HG03460 (cell line): ENCODE data around the gene SAFB.
A peak's percentile ranks its signal among the peaks of the same experiment; 100 is the strongest.
"Not testable (repeated sequence)": the region's sequence is repeated elsewhere in the genome, so short reads cannot be mapped to it uniquely, and the experiment has no call there.

Source experiments
- ATAC-seq: cut with Tn5 transposase; IDR thresholded peaks from one replicate; pipeline ENCODE4 v1.9.1; 2021; ENCODE audit not compliant: unreplicated experiment

SAFB gene

DNA sequence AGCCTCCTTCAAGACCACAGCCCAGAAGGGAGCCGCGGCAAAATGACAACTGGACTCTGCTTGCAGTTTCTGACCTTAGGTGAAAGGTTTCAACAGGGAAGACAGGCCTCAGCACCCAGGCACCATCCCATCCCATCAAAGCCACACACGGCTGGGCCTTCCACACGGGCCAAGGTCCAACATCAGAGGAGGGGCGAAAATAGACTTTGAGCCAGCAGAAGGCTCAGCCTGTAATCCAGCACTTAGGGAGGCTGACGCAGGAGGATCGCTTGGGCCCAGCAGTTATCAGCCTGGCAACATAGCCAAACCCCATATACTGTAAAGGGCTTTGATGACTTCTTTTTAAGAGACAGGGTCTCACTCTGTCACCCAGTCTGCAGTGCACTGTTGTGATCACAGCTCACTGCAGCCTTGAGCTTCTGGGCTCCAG is 28.3 kb upstream of the SAFB start:
- no peak for ATAC-seq

DNA sequence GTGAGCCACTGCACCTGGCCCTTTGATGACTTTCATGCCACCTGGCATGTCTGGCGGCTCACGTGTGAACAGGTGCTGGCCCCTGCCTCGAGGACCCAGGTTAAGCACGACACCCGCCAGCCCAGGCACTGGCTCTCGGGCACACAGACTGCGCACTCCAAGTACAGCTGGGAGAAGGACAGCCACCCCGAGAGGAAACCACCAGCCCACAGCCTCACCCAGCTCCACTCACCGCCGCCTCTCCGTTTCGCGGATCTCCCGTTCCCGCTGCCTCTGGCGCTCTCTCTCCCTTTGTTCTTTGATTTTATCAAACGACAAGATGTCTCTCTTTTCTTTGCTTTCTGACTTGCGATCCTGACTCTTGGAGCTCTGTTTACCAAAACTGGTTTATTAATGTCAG is 27.8 kb upstream of the SAFB start:
- ATAC-seq = no peak

DNA sequence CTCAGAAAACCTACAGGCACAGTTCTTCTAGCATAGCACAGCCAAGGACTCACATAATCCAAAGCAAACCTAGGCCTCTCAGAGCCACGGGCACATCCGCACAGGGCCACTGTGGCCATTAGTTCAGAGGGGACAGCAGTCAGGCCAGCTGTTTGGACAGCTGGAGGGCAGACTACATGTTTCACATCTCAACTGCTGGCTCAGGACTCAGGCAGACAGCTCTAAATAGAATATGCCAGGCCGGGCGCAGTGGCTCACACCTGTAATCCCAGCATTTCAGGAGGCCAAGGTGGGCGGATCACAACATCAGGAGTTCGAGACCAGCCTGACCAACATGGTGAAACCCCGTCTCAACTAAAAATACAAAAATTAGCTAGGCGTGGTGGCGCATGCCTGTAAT is 27.1 kb upstream of the SAFB start:
- ATAC-seq = no peak

GRCh38 chr19:5600797-5601196 is 22.1 kb upstream of the SAFB start:
- no peak for ATAC-seq

- no peak for ATAC-seq
Measured at GRCh38 chr19:5603626-5604025, 19.3 kb upstream of the SAFB start.

DNA sequence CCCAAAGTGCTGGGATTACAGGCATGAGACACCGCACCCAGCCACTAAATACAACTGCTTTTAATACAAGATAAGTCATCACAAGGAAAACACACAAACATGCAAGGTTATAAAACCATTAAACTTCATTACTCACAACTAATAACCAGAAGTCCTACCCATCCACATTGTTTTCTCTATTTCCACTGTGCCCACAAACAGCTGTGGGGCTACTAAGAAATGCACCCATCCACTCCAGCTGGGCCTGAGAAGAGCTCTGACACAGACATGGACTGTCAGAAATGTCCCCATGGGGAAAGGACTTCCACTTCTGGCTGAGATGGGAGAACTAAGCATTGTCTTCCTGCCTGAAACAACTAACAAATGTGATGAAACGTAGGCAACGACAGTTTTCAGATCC is 17.5 kb upstream of the SAFB start:
- no peak for ATAC-seq

- no peak for ATAC-seq
Measured at GRCh38 chr19:5607318-5608275, 15.3 kb upstream of the SAFB start.

DNA sequence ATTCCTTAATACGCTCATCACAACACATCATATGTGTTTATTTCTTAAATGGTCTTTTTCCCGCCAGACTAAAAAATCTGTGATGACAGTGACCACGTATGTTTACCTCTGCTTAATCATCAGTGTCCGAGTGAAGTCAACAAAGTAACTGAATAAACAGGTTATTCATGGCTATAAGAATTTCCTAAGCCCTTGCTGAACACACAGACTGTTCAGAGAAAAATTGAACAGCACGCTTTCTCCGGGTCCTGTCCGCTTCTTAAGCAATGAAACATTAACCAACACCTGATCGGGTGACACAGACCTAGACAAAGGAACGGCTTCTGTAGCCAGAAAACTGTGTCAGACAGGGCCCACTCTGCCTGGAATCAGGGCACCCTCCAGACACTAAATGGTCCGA is 14.6 kb upstream of the SAFB start:
- no peak for ATAC-seq

GRCh38 chr19:5608766-5609165 is 14.1 kb upstream of the SAFB start:
- not testable (repeated sequence) for ATAC-seq

- ATAC-seq = no peak
Measured at GRCh38 chr19:5609881-5610448, 12.9 kb upstream of the SAFB start.

DNA sequence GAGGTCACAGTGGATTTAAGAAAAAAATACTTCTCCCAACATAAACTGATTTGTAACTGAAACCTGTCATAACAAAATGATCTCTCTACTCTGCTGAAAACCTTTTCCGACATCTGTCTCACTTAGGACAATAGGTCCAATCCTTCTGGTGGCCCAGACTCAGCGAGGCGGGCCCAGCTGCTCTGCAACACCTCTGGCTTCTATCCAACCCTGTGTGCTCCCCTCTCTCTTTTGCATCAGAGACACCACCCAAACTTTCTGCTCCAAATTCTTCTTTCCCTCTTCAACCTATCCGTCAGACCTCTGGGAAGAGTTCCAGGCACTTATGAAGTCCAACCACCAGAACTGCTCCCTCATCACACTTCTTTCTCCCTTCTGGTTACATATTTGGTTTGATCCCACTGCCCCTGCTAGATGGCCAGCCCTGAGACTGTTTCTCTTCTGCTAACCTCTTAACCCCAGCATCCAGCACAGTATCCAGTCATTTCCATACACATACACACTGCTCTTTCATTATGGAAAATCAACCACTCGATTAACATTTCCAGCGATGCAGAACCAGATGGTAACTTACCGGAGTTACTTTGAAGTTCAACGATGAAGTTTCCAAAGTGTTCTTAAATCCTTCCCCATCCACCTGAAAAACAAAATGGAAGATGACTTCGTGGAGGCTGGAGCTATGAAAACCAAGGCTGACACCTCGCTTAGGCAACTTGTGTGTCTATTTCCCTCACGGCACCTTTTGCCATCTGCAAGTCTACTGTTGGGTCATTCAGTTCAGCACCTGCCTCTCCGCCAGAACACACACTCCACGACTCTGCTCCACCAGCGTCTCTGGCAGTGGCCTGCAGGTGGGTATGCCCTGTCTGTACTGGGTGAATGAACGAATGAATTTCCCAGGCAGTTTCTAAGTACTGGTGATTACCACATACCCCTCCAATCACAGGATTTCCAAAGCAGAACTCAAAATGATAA is 9.7 kb upstream of the SAFB start:
- ATAC-seq = no peak

GRCh38 chr19:5615756-5616327 is 7.0 kb upstream of the SAFB start:
- no peak for ATAC-seq

GRCh38 chr19:5617080-5617479 is 5.8 kb upstream of the SAFB start:
- ATAC-seq = no peak

- ATAC-seq = no peak
Measured at GRCh38 chr19:5618591-5618990, 4.3 kb upstream of the SAFB start.

GRCh38 chr19:5619946-5620345 is 2.9 kb upstream of the SAFB start:
- ATAC-seq = no peak

- no peak for ATAC-seq
Measured at GRCh38 chr19:5621311-5621944, 1.5 kb upstream of the SAFB start.

DNA sequence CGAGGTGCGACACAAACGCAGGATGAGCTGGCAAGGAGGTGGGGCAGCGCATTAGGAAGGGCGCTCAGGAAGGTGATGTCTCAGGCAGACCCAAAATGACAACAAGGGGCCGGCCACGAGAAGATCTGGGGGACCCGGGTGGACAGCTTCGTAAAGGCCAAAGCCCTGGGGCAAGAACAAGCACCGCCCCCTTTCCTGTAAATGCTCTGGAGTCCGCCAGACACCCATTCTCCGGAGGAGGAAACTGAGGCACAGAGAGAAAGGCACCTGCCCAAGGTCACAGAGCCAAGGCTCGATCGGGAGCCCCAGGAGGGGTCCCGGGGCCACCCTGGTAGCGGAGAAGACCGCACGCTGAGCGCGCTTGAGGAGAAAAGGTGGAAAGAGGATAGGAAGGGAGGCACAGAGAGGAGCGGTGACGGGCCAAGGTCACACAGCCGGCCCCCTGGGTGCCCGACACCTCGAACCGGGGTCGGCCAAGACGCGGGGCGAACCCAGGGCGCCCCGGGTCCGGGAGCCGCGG is 878 bp upstream of the SAFB start:
- peak; percentile 5 for ATAC-seq

GRCh38 chr19:5623397-5624017 is 624 bp downstream of the SAFB start:
- peak; percentile 4 for ATAC-seq

DNA sequence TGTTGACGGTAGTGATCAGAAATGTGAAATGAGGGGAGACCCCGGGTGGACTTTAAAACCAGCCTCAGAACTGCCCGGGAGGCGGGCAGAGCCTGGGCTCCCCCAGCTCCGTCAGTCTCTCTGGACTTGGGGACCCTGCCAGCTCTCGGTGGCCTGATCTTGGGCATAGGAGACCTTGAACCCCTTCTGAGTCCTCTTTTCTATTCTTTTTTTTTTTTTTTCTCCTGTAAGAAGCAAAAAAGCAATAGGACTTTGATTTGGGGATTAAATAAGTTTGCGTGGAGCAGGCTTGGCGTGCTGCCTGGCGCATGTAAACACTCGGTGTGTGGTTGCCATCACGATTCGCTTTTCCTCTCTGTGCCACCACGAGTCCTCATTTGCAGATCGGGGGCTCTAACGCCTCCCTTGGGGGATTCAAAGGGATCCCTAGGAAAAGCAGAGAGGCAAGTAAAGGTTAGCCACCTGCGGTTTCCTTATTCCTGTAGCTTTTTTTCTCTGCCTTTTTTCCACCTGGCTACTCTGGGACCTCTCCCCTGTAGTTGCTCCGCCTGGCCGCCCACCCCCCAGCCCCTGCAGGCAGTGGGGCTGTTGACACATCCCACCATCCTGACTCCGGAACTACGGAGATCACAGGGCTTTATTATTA is 1.3 kb downstream of the SAFB start:
- no peak for ATAC-seq
